ENCODE results near the gene EPHB4.

- TF ChIP-seq EZH2 (IDR thresholded peaks at IDR 0.05; ENCODE audit: low read depth, unreplicated experiment) (no peak), REST (IDR thresholded peaks at IDR 0.05; ENCODE audit: unreplicated experiment) (no peak), CTCF (conservative IDR thresholded peaks at IDR 0.05; ENCODE audit: low read depth in 2 of 2) (no peak), STAT1 (IDR thresholded peaks at IDR 0.05; ENCODE audit: unreplicated experiment) (no peak), POLR2AphosphoS5 (IDR thresholded peaks at IDR 0.05; ENCODE audit: low read depth) (no peak), EZH2phosphoT487 (IDR thresholded peaks at IDR 0.05; ENCODE audit: unreplicated experiment) (no peak), ETS1 (IDR thresholded peaks at IDR 0.05) (no peak), CREB1 (CRISPR knock-in tag; IDR thresholded peaks at IDR 0.05; ENCODE audit: low read depth) (no peak)
Measured at GRCh38 chr7:100778061-100778621, 49.2 kb downstream of the EPHB4 start.

Measured in GM23338 (cell line).